ENCODE results near the gene CD81. TPM values are rescaled to one million over a fixed set of nuclear protein-coding genes. Genes with fewer than 3 reads are reported as not detected.

Gene CD81
- total RNA-seq, 1 experiment from 2014 or later, result 296 TPM

DNA sequence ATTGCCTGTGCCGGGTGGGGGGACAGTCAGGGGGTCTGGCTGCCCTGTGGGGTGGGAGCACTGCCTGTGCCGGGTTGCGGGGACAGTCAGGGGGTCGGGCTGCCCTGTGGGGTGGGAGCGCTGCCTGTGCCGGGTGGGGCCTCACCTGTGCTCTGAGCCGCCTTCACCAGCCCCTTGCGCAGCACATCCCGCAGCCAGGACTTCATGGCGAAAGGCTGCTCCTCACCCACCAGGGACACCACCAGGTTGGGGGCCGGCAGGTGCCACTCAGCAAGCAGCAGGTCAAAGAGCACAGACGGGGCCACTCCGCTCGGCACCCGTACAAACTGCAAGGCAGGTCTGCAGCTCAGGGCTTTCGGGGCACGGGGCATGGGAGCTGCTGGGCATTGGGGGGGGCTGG is 44.9 kb downstream of the CD81 start:
- Histone ChIP-seq H3K4me1 (ENCODE audit: control insufficient read depth in 1 of 2, insufficient read depth in 2 of 2, low read length in 2 of 2) (peaks cover 0 to 13% of the 10 kb centered on the region in 2 experiments; a peak in 2 of 4 replicates), H3K4me2 (ENCODE audit: low read length) (no peak overlapping the region), H3K27me3 (ENCODE audit: insufficient read depth, low read length) (no peaks in the 10 kb centered on the region), H4K20me1 (ENCODE audit: insufficient read depth) (no peaks in the 10 kb centered on the region), H3K9me2 (ENCODE audit: insufficient read depth) (no peaks in the 10 kb centered on the region), H3K27ac (ENCODE audit: low read depth, low read length) (no peak overlapping the region), H3K79me2 (ENCODE audit: insufficient read depth, low read length) (no peaks in the 10 kb centered on the region), H3K9me3 (ENCODE audit: control insufficient read depth in 1 of 2, insufficient read depth in 1 of 2, low read depth in 1 of 2, low read length in 2 of 2) (no peaks in the 10 kb centered on the region), H3K4me3 (replicated peaks in 1 of 2; ENCODE audit: low read depth in 1 of 2, low read length in 2 of 2) (no peak overlapping the region), H3K9ac (ENCODE audit: low read length) (no peak overlapping the region), H3K36me3 (ENCODE audit: control insufficient read depth in 1 of 2, insufficient read depth in 2 of 2, low read length in 2 of 2) (no peaks in the 10 kb centered on the region), H2AFZ (ENCODE audit: low read depth, low read length, poor library complexity, severe bottlenecking) (no peak overlapping the region)
- ChIA-PET CTCF (interaction anchor here (0.6 to 5.5 kb wide), 4 partner anchors 20 to 236 kb away, joined by 3 to 225 read pairs (median 34); partner anchors contain the start of gene TSSC4), RAD21 (ENCODE audit: low non-redundant PET in 1 of 2, low total read pairs in 2 of 2, uncharacterized antibody in 2 of 2, unreplicated experiment in 2 of 2) (interaction anchor here (0.6 kb wide), 2 partner anchors 469 to 480 kb away, joined by 3 read pairs; a partner anchor contains a TSS), POLR2A (no interaction called here)
- BruUV-seq (replicated peaks), result no TSS peak
- ATAC-seq (no peak), DNase-seq (ENCODE audit: low read depth, low spot score) (no peak)
- intact Hi-C loops (cut with micrococcal nuclease), result no loop called here
- TF ChIP-seq POLR2AphosphoS5 (IDR thresholded peaks at IDR 0.05; ENCODE audit: low read depth, low read length) (no peak), EGR1 (IDR thresholded peaks at IDR 0.05; ENCODE audit: low read depth) (no peak)
- TF ChIP-seq, protein P1, sequence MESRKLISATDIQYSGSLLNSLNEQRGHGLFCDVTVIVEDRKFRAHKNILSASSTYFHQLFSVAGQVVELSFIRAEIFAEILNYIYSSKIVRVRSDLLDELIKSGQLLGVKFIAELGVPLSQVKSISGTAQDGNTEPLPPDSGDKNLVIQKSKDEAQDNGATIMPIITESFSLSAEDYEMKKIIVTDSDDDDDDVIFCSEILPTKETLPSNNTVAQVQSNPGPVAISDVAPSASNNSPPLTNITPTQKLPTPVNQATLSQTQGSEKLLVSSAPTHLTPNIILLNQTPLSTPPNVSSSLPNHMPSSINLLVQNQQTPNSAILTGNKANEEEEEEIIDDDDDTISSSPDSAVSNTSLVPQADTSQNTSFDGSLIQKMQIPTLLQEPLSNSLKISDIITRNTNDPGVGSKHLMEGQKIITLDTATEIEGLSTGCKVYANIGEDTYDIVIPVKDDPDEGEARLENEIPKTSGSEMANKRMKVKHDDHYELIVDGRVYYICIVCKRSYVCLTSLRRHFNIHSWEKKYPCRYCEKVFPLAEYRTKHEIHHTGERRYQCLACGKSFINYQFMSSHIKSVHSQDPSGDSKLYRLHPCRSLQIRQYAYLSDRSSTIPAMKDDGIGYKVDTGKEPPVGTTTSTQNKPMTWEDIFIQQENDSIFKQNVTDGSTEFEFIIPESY (IDR thresholded peaks at IDR 0.05; ENCODE audit: extremely low read depth, insufficient replicate concordance, low read length), result no peak

DNA sequence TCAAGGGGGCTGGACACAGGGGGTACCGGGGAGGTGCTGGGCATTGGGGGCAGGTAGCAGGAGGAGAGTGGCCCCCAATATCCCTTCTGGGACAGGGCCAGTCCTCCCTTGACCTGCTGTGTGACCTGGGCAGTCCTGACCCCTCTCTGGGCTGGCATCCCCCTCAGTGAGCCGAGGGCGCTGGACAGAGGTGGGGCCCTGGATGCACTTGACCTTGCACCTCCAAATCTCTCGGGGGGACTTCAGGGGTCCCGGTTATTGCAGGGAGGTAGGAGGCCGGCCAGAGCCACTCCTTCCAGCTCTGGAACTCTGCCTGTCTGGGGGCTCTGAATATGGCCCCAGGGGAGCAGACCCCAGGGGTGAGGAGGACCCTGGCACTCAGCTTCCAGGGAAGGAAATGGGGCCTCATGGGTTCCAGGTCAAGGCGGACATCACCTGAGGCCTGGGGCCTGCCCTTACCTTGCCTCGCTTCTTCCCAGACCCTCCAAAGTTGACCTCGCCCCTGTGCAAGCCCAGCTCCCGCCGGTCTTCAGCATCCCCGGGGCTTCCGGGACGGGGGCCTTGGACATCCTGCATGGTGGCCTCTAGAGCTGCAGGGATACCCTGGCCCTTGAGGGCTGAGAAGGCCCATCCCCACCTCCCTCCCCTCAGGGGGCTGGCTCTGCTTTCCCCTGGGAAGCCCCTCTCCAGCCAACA is 45.5 kb downstream of the CD81 start:
- intact Hi-C loops (cut with micrococcal nuclease), result no loop called here
- POLR2A ChIA-PET, result no interaction called here
- no peak for TF ChIP-seq EZH2phosphoT487 (IDR thresholded peaks at IDR 0.05; ENCODE audit: borderline replicate concordance)
- TF ChIP-seq SRF (IDR thresholded peaks at IDR 0.05; ENCODE audit: low read depth), result no peak
- TF ChIP-seq YY1 (IDR thresholded peaks at IDR 0.05; ENCODE audit: extremely low read depth, insufficient replicate concordance, low read depth, low read length), result no peak
- no peak for TF ChIP-seq JUND (IDR thresholded peaks at IDR 0.05)
- TF ChIP-seq POLR2AphosphoS5 (IDR thresholded peaks at IDR 0.05; ENCODE audit: low read depth, low read length), result no peak
- TF ChIP-seq EZH2 (IDR thresholded peaks at IDR 0.05), result no peak
- TF ChIP-seq ELF1 (IDR thresholded peaks at IDR 0.05; ENCODE audit: borderline replicate concordance, low read depth), result no peak
- no peak for TF ChIP-seq CEBPB (IDR thresholded peaks at IDR 0.05; ENCODE audit: low read depth)
- TF ChIP-seq, protein P2, sequence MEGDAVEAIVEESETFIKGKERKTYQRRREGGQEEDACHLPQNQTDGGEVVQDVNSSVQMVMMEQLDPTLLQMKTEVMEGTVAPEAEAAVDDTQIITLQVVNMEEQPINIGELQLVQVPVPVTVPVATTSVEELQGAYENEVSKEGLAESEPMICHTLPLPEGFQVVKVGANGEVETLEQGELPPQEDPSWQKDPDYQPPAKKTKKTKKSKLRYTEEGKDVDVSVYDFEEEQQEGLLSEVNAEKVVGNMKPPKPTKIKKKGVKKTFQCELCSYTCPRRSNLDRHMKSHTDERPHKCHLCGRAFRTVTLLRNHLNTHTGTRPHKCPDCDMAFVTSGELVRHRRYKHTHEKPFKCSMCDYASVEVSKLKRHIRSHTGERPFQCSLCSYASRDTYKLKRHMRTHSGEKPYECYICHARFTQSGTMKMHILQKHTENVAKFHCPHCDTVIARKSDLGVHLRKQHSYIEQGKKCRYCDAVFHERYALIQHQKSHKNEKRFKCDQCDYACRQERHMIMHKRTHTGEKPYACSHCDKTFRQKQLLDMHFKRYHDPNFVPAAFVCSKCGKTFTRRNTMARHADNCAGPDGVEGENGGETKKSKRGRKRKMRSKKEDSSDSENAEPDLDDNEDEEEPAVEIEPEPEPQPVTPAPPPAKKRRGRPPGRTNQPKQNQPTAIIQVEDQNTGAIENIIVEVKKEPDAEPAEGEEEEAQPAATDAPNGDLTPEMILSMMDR (IDR thresholded peaks at IDR 0.05 in 2 of 3, conservative IDR thresholded peaks at IDR 0.05 in 1 of 3; ENCODE audit: borderline replicate concordance in 1 of 3, insufficient read depth in 1 of 3, low read depth in 2 of 3, low read length in 2 of 3), result no peak
- TF ChIP-seq, protein P3, sequence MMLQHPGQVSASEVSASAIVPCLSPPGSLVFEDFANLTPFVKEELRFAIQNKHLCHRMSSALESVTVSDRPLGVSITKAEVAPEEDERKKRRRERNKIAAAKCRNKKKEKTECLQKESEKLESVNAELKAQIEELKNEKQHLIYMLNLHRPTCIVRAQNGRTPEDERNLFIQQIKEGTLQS (IDR thresholded peaks at IDR 0.05), result no peak

More for the DNA sequence above, 45.5 kb downstream of the CD81 start:
- H3K4me2 ChIP-seq (ENCODE audit: low read length), result no peak overlapping the region
- H2AFZ ChIP-seq (ENCODE audit: low read depth, low read length, poor library complexity, severe bottlenecking), result no peak overlapping the region
- no peaks in the 10 kb centered on the region for H3K36me3 ChIP-seq (ENCODE audit: control insufficient read depth in 1 of 2, insufficient read depth in 2 of 2, low read length in 2 of 2)
- no TSS peak for BruUV-seq (replicated peaks)
- DNase-seq (ENCODE audit: low read depth, low spot score), result no peak
- H3K4me3 ChIP-seq (replicated peaks in 1 of 2; ENCODE audit: low read depth in 1 of 2, low read length in 2 of 2), result no peak overlapping the region
- H3K79me2 ChIP-seq (ENCODE audit: insufficient read depth, low read length), result no peaks in the 10 kb centered on the region
- ChIA-PET CTCF (interaction anchor here (0.6 kb wide), 1 partner anchor 24 kb away, joined by 3 read pairs; no protein-coding TSS in a partner anchor), RAD21 (ENCODE audit: low non-redundant PET in 1 of 2, low total read pairs in 2 of 2, uncharacterized antibody in 2 of 2, unreplicated experiment in 2 of 2) (interaction anchor here (0.6 kb wide), 2 partner anchors 469 to 479 kb away, joined by 3 read pairs; a partner anchor contains a TSS)
- no peaks in the 10 kb centered on the region for H4K20me1 ChIP-seq (ENCODE audit: insufficient read depth)
- H3K9me3 ChIP-seq (ENCODE audit: control insufficient read depth in 1 of 2, insufficient read depth in 1 of 2, low read depth in 1 of 2, low read length in 2 of 2), result no peaks in the 10 kb centered on the region
- ATAC-seq, result no peak
- H3K4me1 ChIP-seq (ENCODE audit: control insufficient read depth in 1 of 2, insufficient read depth in 2 of 2, low read length in 2 of 2), result peaks cover 0 to 13% of the 10 kb centered on the region in 2 experiments; a peak in 2 of 4 replicates
- H3K27me3 ChIP-seq (ENCODE audit: insufficient read depth, low read length), result no peaks in the 10 kb centered on the region
- H3K9me2 ChIP-seq (ENCODE audit: insufficient read depth), result no peaks in the 10 kb centered on the region
- no peak overlapping the region for H3K27ac ChIP-seq (ENCODE audit: low read depth, low read length)
- no peak overlapping the region for H3K9ac ChIP-seq (ENCODE audit: low read length)

All from HCT116 (cell line).